Hippocampal formation (tissue), 2 donors: ENCODE results near the gene KSR2.
"Not testable (repeated sequence)": the region's sequence is repeated elsewhere in the genome, so short reads cannot be mapped to it uniquely, and the experiment has no call there.

Experiments used
- DNase-seq, 2 donors: peaks; one replicate each; lab custom pipeline; 2025; lab: John Stamatoyannopoulos, UW

Gene KSR2

DNA sequence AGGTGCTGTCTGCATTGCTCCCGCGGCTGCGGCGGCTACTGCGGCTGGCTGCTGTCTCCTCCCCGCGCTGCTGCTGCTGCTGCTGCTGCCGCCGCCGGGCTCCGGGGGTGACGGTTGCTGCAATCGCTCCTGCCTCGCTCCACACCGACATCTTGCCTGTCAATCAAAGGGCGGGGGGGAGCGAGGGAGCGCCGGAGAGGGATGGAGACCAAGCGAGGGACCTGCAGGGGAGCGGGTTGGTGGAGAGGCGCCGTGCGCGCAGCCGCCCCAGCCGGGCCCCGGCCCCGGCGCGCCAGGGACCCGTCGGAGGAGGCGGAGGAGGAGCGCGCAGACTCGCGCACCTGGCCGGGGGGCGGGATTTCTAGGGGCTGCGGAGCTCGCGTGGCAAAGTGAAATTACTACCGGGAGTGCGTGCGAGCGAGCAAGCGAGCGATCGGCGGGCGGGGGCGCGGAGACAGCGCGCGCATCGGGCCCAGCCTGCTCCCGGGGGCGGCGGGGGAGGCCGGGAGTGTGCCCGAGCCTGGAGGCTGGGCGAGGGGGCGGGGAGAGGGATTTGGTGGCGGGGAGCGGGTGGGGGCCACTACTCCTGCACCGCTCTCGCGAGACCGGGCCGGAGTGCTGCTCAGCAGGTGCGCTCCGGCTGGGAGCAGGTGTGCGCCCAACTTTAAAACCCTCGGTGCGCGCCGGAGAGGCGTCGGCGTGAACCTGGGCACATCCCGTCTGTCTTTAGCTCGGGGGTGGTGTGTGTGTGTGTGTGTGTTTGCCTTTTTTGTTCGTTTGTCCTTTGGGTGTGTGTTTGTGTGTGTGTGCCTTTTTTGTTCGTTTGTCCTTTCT lies at the start of gene KSR2:
Gene KSR2 (minus strand): TSS at position 165 of the 834 bp plus-strand sequence. CDS start 735 bp downstream, outside the sequence.
- DNase-seq = peak; percentile 33 to 36

- no peak for DNase-seq
Observed at GRCh38 chr12:118017926-118018325, 49.1 kb upstream of the KSR2 start.

- DNase-seq = peak; percentile 89 to 96
Observed at GRCh38 chr12:118016424-118017264, 47.9 kb upstream of the KSR2 start, which contains the start of gene RFC5. Gene RFC5, plus strand, starts transcription at chr12:118016703. Its CDS starts 125 bp downstream, at chr12:118016828.

GRCh38 chr12:118015944-118016343 lies 47.2 kb upstream of the KSR2 start:
- no peak for DNase-seq

- DNase-seq = no peak
Observed at GRCh38 chr12:118015306-118015705, 46.5 kb upstream of the KSR2 start.

DNA sequence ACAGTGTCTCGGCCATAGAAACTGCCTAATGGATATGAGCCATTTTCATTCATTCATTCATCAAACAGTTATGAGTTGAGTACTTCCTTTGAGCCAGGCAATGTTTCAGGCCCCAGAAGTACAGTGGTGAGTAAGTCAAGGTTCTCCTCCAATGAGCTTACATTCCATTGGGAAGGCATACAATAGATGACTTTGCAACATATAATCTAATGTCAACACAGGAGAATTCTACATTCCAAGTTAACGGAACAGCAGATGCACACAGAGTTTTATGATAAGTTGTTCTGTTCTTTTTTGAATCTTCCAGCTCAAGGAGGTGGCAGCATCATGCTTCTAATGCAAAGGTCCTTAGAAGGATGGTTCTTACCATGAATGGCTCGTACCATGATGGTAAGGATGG lies 44.5 kb upstream of the KSR2 start:
- no peak for DNase-seq

GRCh38 chr12:118011961-118012360 lies 43.2 kb upstream of the KSR2 start:
- DNase-seq = no peak

- DNase-seq = no peak
Observed at GRCh38 chr12:118011377-118011776, 42.6 kb upstream of the KSR2 start.

GRCh38 chr12:118010903-118011302 lies 42.1 kb upstream of the KSR2 start:
- no peak for DNase-seq

DNA sequence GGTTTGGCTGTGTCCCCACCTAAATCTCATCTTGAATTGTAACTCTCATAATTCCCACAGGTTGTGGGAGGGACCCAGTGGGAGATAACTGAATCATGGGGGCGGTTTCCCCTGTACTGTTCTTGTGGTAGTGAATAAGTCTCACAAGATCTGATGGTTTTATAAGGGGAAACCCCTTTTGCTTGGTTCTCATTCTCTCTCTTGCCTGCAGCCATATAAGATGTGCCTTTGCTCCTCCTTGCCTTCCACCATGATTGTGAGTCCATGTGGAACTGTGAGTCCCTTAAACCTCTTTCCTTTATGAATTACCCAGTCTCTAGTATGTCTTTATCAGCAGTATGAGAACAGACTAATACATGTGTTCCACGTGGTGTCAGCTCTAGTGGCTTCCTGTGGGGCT lies 31.0 kb upstream of the KSR2 start:
- not testable (repeated sequence) for DNase-seq

- no peak for DNase-seq
Observed at GRCh38 chr12:117998719-117999118, 29.9 kb upstream of the KSR2 start.

DNA sequence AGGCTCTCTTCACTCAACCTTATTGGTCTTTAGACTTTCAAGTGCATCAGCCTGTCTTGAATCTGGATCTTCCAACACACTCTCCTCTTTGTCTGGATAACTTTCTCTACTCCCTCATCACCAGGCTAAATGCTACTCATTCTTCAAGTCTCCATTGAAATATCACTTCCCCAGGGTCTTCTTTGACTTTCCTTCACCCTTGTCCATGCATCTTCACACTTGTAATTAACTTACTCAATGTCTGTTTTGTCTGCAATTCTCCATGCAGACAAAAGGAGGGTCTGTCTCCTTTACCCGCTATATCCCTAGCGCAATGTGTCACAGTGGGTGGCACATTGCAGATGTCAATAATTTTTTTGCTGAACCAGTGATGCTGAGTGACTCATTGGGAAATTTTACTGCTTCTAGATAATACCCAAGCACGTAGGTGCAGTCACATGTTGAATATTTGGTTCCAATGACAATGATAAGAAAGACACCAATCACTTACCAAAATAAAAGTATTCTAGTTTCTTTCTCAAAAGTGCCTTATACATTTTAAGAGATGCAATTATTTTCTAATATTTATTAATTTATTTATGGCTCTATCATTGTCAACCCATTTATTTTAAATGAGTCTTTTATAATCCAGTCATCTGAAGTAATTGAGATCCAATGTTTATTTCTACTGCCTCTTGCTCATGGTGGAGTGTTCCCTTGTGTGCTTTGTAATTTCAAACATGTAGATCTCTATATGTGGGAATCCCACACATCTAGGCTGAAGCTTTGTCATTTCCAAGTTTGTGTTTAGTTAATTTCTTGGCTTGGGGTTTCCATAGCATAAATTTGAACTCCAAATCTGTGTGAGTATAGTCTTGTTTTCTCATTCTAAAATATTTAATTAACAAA lies 26.0 kb upstream of the KSR2 start:
- no peak for DNase-seq

- no peak for DNase-seq
Observed at GRCh38 chr12:117986705-117987469, 18.1 kb upstream of the KSR2 start.

DNA sequence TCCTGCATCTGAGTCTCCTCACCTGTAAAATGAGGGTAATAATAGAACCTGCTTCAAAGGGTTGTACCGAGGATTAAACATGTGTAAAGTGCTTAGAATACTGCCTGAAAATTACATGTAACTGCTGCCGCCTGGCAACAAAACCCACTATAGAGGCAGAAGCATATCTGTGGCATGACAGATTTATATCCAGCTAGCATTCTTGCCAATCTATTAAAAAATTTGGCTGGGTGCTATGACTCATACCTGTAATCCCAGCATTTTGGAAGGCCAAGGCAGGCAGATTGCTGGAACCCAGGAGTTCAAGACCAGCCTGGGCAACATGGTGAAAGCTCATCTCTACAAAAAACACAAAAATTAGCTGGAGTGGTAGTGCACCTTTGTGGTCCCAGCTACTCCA lies 16.4 kb upstream of the KSR2 start:
- no peak for DNase-seq

DNA sequence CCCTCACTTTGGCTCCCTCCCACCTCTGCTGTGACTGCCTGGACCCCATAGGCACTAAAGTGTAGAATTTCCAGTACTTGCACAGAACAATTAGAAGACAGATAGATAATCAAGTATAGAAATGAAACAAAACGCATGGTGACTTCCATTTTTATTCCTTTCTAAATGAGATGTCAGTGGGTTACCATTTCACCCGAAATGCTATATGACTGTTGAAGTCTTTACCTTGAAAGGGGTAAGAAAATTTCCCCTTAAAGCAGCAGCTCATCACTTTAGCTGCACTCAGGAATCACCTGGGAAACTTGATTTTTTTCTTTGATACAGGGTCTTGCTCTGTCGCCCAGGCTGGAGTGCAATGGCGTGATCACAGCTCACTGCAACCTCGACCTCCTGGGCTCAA lies 12.5 kb upstream of the KSR2 start:
- no peak for DNase-seq

DNA sequence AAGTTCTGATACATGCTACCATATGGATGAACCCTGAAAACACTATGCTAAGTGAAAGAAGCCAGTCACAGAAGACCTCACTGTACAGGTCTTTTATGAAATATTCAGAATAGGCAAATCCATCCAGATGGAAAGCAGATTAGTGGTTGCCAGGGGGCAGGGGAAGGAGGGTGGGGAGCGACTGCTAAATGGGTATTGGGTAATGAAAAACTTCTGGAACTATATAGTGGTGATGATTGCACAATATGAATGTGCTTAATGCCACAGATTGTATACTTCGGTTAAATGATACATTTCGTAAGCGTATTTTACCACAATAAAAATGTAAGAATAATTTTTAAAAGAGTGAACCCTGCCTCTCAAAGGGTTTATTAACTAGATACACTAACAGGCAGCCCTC lies 11.8 kb upstream of the KSR2 start:
- no peak for DNase-seq

- no peak for DNase-seq
Observed at GRCh38 chr12:117977373-117977772, 8.6 kb upstream of the KSR2 start.

DNA sequence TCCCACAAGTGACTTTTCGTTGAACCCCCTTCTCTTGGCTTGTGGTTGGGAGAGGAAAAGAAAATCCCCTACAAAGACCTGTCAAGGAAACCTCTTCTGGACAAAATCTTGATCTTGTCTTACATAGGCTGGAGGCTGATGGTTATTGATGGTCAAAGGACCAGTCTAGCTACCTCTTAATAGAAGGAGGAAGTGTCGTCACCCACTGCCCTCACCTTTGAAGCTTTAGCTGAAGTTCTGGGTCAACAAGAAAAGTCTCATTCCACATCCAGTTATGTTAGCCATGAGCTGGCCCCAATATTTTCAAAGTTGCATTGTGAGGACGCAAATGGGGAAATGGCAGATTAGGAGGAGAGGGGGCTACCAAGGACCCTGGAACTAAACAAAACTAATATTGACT lies 6.2 kb upstream of the KSR2 start:
- no peak for DNase-seq

- DNase-seq = no peak
Observed at GRCh38 chr12:117972301-117972700, 3.5 kb upstream of the KSR2 start.

GRCh38 chr12:117970334-117970733 lies 1.5 kb upstream of the KSR2 start:
- no peak for DNase-seq

DNA sequence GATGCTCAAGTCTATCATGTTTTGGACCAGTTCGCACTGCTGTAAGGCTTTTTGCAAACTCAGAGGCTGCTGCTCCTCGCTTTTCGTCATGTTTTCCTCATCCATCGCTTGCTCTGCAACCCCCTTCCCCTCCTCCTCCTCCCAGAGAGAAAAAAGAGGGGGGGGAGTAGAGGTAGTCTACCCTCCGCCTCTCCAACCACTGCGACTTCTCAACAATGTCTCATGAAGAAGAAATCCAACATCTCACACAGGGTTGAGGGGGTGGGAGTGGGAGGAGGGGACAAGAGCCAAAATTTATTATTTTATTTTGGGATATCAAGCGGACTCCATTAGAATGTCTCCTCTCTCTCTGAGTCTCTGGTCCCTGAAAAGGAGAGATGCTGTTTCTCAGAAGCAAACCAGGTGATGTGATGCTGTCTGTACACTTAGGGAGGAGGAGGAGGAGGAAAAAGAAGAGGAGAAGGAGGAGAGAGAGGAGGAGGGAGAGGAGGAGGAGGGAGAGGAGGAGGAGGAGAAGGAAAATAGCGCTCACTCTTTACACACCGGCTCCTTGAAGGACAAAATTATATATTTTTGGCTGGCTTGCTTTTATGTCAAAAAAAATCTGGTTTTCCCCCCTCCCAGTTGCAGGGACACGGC lies 520 bp downstream of the KSR2 start:
- DNase-seq = no peak
